ENCODE data around the gene PSAT1. TPM values are rescaled to one million over a fixed set of nuclear protein-coding genes. Genes with fewer than 3 reads are reported as not detected.

PSAT1 gene
- total and polyA plus RNA-seq, 3 donors from 2014 or later, result 29.6 to 44.8 (median 39.9) TPM

- Histone ChIP-seq H3K4me3 (no peak overlapping the region), H3K27me3 (no peaks in the 10 kb centered on the region), H3K9me3 (no peaks in the 10 kb centered on the region), H3K27ac (no peak overlapping the region), H3K36me3 (ENCODE audit: low read depth, missing control alignments) (no peaks in the 10 kb centered on the region), H3K4me1 (no peaks in the 10 kb centered on the region)
- no peak for DNase-seq
- 51 to 52% methylated on average over 4 of the region's 4 CpGs for WGBS, 2 donors
- intact Hi-C loops (cut with DNase I; ENCODE audit: low total_unique reads), result no loop called here
- TF ChIP-seq, protein P1, sequence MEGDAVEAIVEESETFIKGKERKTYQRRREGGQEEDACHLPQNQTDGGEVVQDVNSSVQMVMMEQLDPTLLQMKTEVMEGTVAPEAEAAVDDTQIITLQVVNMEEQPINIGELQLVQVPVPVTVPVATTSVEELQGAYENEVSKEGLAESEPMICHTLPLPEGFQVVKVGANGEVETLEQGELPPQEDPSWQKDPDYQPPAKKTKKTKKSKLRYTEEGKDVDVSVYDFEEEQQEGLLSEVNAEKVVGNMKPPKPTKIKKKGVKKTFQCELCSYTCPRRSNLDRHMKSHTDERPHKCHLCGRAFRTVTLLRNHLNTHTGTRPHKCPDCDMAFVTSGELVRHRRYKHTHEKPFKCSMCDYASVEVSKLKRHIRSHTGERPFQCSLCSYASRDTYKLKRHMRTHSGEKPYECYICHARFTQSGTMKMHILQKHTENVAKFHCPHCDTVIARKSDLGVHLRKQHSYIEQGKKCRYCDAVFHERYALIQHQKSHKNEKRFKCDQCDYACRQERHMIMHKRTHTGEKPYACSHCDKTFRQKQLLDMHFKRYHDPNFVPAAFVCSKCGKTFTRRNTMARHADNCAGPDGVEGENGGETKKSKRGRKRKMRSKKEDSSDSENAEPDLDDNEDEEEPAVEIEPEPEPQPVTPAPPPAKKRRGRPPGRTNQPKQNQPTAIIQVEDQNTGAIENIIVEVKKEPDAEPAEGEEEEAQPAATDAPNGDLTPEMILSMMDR (IDR thresholded peaks at IDR 0.05), result peak in 2 of 3 experiments; percentile 22 to 66
- no peak for TF ChIP-seq POLR2A (IDR thresholded peaks at IDR 0.05)
Observed at GRCh38 chr9:78365748-78366697, 69.1 kb downstream of the PSAT1 start.

- no peaks in the 10 kb centered on the region for H3K27me3 ChIP-seq
- intact Hi-C loops (cut with DNase I; ENCODE audit: low total_unique reads), result no loop called here
- no peaks in the 10 kb centered on the region for H3K9me3 ChIP-seq
- no peak overlapping the region for H3K27ac ChIP-seq
- no peak for DNase-seq
- WGBS, 2 donors, result 37 to 46% methylated on average over 3 of the region's 3 CpGs
- H3K4me1 ChIP-seq, result no peaks in the 10 kb centered on the region
- TF ChIP-seq, protein P1 (IDR thresholded peaks at IDR 0.05), result no peak
- no peak for TF ChIP-seq POLR2A (IDR thresholded peaks at IDR 0.05)
- H3K36me3 ChIP-seq (ENCODE audit: low read depth, missing control alignments), result no peaks in the 10 kb centered on the region
- H3K4me3 ChIP-seq, result no peak overlapping the region
Observed at GRCh38 chr9:78366827-78367226, 69.9 kb downstream of the PSAT1 start.

GRCh38 chr9:78368236-78368635, 71.3 kb downstream of the PSAT1 start:
- intact Hi-C loops (cut with DNase I; ENCODE audit: low total_unique reads), result no loop called here
- 91 to 93% methylated on average over 6 of the region's 6 CpGs for WGBS, 2 donors
- DNase-seq, result no peak
- H3K4me3 ChIP-seq, result no peak overlapping the region
- no peaks in the 10 kb centered on the region for H3K9me3 ChIP-seq
- no peaks in the 10 kb centered on the region for H3K4me1 ChIP-seq
- H3K27ac ChIP-seq, result no peak overlapping the region
- H3K36me3 ChIP-seq (ENCODE audit: low read depth, missing control alignments), result no peaks in the 10 kb centered on the region
- no peaks in the 10 kb centered on the region for H3K27me3 ChIP-seq
- TF ChIP-seq POLR2A (IDR thresholded peaks at IDR 0.05), result no peak
- TF ChIP-seq, protein P1 (IDR thresholded peaks at IDR 0.05), result no peak

GRCh38 chr9:78369639-78370219, 72.8 kb downstream of the PSAT1 start:
- 25 to 29% methylated on average over 8 of the region's 8 CpGs for WGBS, 2 donors
- peak; percentile 92 for DNase-seq
- Histone ChIP-seq H3K27ac (no peak overlapping the region), H3K27me3 (no peaks in the 10 kb centered on the region), H3K4me1 (no peaks in the 10 kb centered on the region), H3K36me3 (ENCODE audit: low read depth, missing control alignments) (no peaks in the 10 kb centered on the region), H3K9me3 (no peaks in the 10 kb centered on the region), H3K4me3 (no peak overlapping the region)
- TF ChIP-seq, protein P1 (IDR thresholded peaks at IDR 0.05), result peak; percentile 51 to 86 (median 74)
- no peak for TF ChIP-seq POLR2A (IDR thresholded peaks at IDR 0.05)
- intact Hi-C loops (cut with DNase I; ENCODE audit: low total_unique reads), result loop anchor here (5.0 kb wide), 1 partner anchor 107 kb away; no protein-coding TSS in a partner anchor

All from testis (tissue), 3 donors.